Esophagus squamous epithelium (tissue), 5 donors: ENCODE results near the gene NR2F1-AS1. TPM values are rescaled to one million over a fixed set of nuclear protein-coding genes. Genes with fewer than 3 reads are reported as not detected.
A peak's percentile ranks its signal among the peaks of the same experiment; 100 is the strongest.

Experiments
- DNase-seq: peaks from one replicate; lab custom pipeline; 2025; lab: John Stamatoyannopoulos, UW
- H3K27ac ChIP-seq, 4 donors: fragments of 200-600 bp; sonication (generic); one replicate each; pipeline ENCODE4 v1.5.1; 2016 to 2019; ENCODE audit warnings: mild to moderate bottlenecking in 1 of 4
- H3K27me3 ChIP-seq, 4 donors: fragments of 200-600 bp; sonication (generic); 1 replicate in 3 of 4; 2 replicates in 1 of 4; pipeline versions ENCODE4 v1.5.1 to v1.6.0; 2017 to 2021; ENCODE audit warnings: antibody characterized with exemption in 1 of 4
- H3K36me3 ChIP-seq, 3 donors: fragments of 200-600 bp; sonication (generic); one replicate each; pipeline ENCODE4 v1.5.1; 2016 to 2019
- H3K4me1 ChIP-seq, 3 donors: fragments of 200-600 bp; sonication (generic); one replicate each; pipeline ENCODE4 v1.5.1; 2017 to 2019
- H3K4me3 ChIP-seq, 4 donors: fragments of 200-600 bp; sonication (generic); 1 replicate in 3 of 4; 2 replicates in 1 of 4; pipeline ENCODE4 v1.5.1; 2016 to 2019; ENCODE audit warnings: mild to moderate bottlenecking in 2 of 4, moderate library complexity in 1 of 4
- H3K9me3 ChIP-seq, 3 donors: fragments of 200-600 bp; sonication (generic); one replicate each; pipeline ENCODE4 v1.5.1; 2016 to 2019
- POLR2A ChIP-seq, 4 donors: fragments of 450-650 bp; IDR thresholded peaks; one replicate each; pipeline ENCODE4 v1.6.1; 2017; ENCODE audit warnings: antibody characterized with exemption in 4 of 4, mild to moderate bottlenecking in 4 of 4, moderate library complexity in 3 of 4
- WGBS, 2 donors: methylation state at CpG; one replicate each; pipeline ENCODE4 v1.1.5; 2018; 5-methylcytosine and 5-hydroxymethylcytosine counted together
- intact Hi-C: fragments of 100-400 bp; cut with DNase I; formaldehyde crosslinking; loops from one replicate; pipeline ENCODE4 v1.15.0; 2022
- total RNA-seq, 4 donors: library from RNA; depleted of rRNA; stranded (reverse); fragments of >200 nt; gene quantifications; one replicate each; pipeline ENCODE4 v1.1.0, GENCODE V29; 2016
- TF ChIP-seq, protein P1 (sequence below), 6 experiments: fragments of 450-650 bp in 4 of 6; fragments of 200-600 bp in 2 of 6; sonication (generic) in 2 of 6; IDR thresholded peaks; one replicate each; pipeline ENCODE4 v1.5.1; 2016 to 2019; ENCODE audit warnings: antibody characterized with exemption in 6 of 6, mild to moderate bottlenecking in 4 of 6, moderate library complexity in 4 of 6
- donor health status: DM: yes; HTN: yes; CAD: no.

NR2F1-AS1 gene
- total RNA-seq, 4 donors from 2014 or later, result 0.49 to 11.3 (median 1.5) TPM

DNA sequence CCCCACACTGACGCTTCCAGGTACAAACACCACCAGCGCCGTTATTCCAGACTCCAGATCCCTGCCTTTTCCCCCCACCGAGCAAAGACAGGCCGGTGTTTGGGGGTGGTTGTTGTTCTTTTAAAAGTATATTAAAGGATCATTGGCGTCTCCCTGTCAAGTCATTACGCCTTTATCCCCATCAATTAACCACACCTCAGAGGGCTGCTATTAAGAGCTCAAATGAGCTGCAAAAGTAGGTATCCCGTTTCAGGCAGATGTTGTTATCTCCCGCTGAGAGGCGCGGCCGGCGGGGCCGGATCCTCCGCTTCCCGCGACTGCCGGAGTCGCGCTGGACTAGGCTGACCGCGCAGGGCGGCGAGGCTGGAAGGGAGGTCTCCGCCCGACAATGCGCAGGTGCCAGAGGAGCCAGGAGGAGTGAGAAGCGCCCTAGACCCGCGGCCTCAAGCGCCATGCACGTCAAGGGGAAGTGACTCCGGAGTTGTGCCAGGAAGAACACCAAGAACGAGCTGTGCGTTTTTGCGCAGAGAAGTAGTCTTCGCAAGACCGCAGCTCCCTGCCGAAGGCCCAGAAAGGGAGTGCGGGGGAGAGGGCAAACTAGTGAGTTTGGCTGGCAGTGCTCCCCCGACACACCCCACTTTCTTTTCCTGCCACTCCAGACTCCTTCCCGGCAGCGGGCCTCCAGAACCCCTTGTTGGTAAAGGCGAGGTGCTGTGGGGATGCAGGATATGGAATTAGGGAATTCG lies 8.2 kb downstream of the NR2F1-AS1 start:
- H3K4me1 ChIP-seq, result peaks cover 16 to 69% (median 22%) of the 10 kb centered on the region in 3 donors
- 35 to 41% methylated on average over 9 to 10 of the region's 45 CpGs for WGBS, 2 donors
- no peak for TF ChIP-seq POLR2A (IDR thresholded peaks at IDR 0.05)
- TF ChIP-seq, protein P1, sequence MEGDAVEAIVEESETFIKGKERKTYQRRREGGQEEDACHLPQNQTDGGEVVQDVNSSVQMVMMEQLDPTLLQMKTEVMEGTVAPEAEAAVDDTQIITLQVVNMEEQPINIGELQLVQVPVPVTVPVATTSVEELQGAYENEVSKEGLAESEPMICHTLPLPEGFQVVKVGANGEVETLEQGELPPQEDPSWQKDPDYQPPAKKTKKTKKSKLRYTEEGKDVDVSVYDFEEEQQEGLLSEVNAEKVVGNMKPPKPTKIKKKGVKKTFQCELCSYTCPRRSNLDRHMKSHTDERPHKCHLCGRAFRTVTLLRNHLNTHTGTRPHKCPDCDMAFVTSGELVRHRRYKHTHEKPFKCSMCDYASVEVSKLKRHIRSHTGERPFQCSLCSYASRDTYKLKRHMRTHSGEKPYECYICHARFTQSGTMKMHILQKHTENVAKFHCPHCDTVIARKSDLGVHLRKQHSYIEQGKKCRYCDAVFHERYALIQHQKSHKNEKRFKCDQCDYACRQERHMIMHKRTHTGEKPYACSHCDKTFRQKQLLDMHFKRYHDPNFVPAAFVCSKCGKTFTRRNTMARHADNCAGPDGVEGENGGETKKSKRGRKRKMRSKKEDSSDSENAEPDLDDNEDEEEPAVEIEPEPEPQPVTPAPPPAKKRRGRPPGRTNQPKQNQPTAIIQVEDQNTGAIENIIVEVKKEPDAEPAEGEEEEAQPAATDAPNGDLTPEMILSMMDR (IDR thresholded peaks at IDR 0.05), result no peak
- peaks cover 0 to 92% (median 8%) of the 10 kb centered on the region in 4 donors for H3K27me3 ChIP-seq
- no peaks in the 10 kb centered on the region for H3K36me3 ChIP-seq
- intact Hi-C loops, result no loop called here
- H3K4me3 ChIP-seq, result peak overlapping the region in 3 of 4 donors; percentile 6 to 52 (median 23)
- no peak for DNase-seq
- H3K27ac ChIP-seq, result peak overlapping the region in 1 of 4 donors; percentile 44
- H3K9me3 ChIP-seq, result no peaks in the 10 kb centered on the region

DNA sequence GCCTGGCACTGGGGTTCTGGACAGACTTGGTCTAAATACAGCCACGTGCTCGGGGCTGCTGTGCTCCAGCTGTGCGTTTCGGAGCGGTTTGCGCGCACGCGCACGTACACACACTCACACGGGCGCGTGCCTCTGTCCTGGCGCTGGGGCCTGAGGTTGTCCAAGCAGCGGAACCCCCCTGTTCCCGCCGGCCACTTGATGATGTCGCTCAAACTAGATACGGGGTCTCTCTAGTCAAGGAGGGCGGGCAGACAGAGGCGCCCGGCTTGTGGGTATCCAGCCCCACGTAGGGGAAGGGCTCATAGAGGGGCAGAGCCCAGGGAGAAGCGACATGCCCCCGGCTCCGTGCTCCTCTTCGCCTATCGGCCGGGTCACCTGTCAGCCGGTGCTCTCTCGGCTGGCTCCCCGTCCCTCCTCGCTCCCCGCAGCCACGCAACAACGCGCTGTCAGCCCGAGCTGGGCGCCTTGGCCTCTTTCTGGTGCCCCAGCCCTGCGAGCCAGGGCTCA lies 8.9 kb downstream of the NR2F1-AS1 start:
- H3K27me3 ChIP-seq, result peaks cover 0 to 91% (median 8%) of the 10 kb centered on the region in 4 donors
- intact Hi-C loops, result no loop called here

DNA sequence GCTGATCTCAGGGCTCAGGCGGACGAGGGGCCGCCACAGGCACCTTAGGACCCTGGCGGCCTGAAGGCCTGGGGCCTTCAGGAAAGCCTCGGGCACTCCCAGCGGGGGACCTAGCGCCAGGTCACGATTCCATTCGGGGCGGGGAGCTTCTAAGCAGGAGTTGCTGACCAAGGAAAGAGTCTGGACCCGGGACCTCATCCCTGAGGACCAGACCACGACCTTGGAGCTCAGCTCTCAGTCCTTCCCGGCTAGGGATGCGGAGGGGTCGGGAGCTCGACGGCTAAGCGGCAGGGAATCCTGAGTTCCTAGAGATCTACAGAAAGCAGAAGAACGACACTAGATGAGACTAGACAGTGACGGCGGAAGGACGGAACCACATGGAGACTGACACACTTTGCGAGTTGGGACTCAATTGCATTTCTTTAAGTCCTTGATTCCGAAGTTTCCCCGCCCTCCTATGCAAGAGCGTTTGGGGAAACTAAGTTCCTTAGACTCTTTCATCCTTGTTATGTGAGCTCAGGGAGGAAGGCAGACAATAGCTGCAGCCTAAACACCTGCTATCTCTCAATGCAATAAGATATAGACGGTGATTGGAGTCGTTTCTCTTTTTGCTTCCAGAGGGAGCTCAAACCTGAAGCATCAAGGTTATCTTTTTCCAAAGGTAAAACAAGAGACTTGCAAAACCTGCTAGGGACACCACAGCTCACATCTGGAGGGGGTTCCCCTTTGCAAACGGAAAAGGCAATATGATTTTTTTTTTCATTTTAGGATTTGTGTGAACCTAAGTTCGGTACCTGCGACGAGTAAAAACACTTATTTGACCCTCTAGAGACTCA lies 9.7 kb downstream of the NR2F1-AS1 start:
- DNase-seq, result no peak
- Histone ChIP-seq H3K9me3 (no peaks in the 10 kb centered on the region), H3K36me3 (no peaks in the 10 kb centered on the region), H3K27ac (no peak overlapping the region), H3K4me1 (peaks cover 16 to 64% (median 22%) of the 10 kb centered on the region in 3 donors), H3K27me3 (peaks cover 0 to 84% (median 8%) of the 10 kb centered on the region in 4 donors), H3K4me3 (peak overlapping the region in 1 of 4 donors; percentile 23)
- 49 to 58% methylated on average over 18 to 23 of the region's 32 CpGs for WGBS, 2 donors
- intact Hi-C loops, result no loop called here
- TF ChIP-seq, protein P1 (IDR thresholded peaks at IDR 0.05), result no peak
- TF ChIP-seq POLR2A (IDR thresholded peaks at IDR 0.05), result no peak

More for the DNA sequence above, 8.9 kb downstream of the NR2F1-AS1 start:
- no peak for DNase-seq
- H3K4me1 ChIP-seq, result peaks cover 16 to 69% (median 22%) of the 10 kb centered on the region in 3 donors
- whole genome bisulfite sequencing, 2 donors, result 20 to 33% methylated on average over 1 to 16 of the region's 40 CpGs
- no peaks in the 10 kb centered on the region for H3K9me3 ChIP-seq
- H3K36me3 ChIP-seq, result no peaks in the 10 kb centered on the region
- H3K27ac ChIP-seq, result peak overlapping the region in 1 of 4 donors; percentile 44
- peak overlapping the region; percentile 6 to 52 (median 17) for H3K4me3 ChIP-seq
- TF ChIP-seq, protein P1 (IDR thresholded peaks at IDR 0.05), result no peak
- no peak for TF ChIP-seq POLR2A (IDR thresholded peaks at IDR 0.05)

DNA sequence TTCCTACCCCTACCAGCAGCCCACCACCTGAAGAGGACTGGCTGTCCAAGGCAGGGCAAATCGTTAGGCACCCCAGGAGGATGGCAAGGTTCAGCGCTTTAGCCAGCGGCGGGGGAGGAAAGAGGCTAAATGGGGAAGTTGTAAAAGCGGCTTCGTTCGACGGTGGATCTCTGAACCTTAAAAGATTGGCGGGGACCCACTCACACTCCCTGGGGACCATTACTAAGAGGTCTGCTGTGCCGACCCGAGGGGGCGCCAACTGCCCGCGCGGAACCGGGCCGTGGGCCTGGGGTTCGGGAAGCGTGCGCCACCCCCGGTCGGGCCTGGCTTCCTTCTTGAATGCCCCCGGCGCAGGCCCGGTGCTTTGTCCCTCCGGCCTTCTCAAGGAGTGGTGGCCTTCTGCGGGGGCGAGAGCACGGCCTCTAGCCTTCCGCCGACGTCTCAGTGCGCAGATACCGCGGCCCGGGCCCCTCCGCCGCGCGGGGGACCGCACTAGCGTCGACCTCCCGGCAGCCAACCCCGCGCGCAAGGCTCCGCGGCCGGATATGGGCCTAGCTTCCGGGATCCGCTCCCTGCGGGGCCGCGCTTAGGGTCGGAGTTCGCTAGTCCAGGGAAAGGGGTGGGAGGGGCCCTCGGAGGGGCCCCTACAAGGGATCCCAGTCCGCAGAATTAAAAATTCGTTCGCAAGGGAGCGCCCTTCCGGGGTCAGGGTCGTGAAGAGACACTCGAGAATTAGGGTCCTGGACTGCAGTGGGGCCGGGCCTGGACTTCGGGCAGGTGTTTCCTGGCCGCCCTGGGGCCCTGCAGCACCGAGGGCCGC lies 10.5 kb downstream of the NR2F1-AS1 start:
- intact Hi-C loops, result no loop called here
- H3K36me3 ChIP-seq, result no peaks in the 10 kb centered on the region
- no peak for DNase-seq
- H3K4me3 ChIP-seq, result peak overlapping the region in 2 of 4 donors; percentile 22 to 51
- WGBS, 2 donors, result 41 to 52% methylated on average over 5 to 20 of the region's 70 CpGs
- peaks cover 0 to 77% (median 8%) of the 10 kb centered on the region in 4 donors for H3K27me3 ChIP-seq
- no peaks in the 10 kb centered on the region for H3K9me3 ChIP-seq
- TF ChIP-seq POLR2A (IDR thresholded peaks at IDR 0.05), result no peak
- TF ChIP-seq, protein P1 (IDR thresholded peaks at IDR 0.05), result no peak
- H3K4me1 ChIP-seq, result peaks cover 16 to 56% (median 22%) of the 10 kb centered on the region in 3 donors
- H3K27ac ChIP-seq, result no peak overlapping the region
